Gastrocnemius medialis (tissue), 4 donors: Measurements from ENCODE around the gene FHOD3.

Source experiments
- POLR2A ChIP-seq, 2 donors: fragments of 450-650 bp; IDR thresholded peaks; one replicate each; pipeline ENCODE4 v1.6.1; 2017; ENCODE audit warnings: antibody characterized with exemption in 2 of 2, mild to moderate bottlenecking in 2 of 2, moderate library complexity in 2 of 2
- TF ChIP-seq, protein P1 (sequence below), 5 experiments: fragments of 450-650 bp in 3 of 5; fragments of 200-600 bp in 2 of 5; sonication (generic) in 2 of 5; IDR thresholded peaks in 4 of 5; conservative IDR thresholded peaks in 1 of 5; 1 replicate in 4 of 5; 2 replicates in 1 of 5; pipeline ENCODE4 v1.5.1; 2016 to 2019; ENCODE audit warnings: antibody characterized with exemption in 5 of 5, mild to moderate bottlenecking in 3 of 5, moderate library complexity in 3 of 5

DNA sequence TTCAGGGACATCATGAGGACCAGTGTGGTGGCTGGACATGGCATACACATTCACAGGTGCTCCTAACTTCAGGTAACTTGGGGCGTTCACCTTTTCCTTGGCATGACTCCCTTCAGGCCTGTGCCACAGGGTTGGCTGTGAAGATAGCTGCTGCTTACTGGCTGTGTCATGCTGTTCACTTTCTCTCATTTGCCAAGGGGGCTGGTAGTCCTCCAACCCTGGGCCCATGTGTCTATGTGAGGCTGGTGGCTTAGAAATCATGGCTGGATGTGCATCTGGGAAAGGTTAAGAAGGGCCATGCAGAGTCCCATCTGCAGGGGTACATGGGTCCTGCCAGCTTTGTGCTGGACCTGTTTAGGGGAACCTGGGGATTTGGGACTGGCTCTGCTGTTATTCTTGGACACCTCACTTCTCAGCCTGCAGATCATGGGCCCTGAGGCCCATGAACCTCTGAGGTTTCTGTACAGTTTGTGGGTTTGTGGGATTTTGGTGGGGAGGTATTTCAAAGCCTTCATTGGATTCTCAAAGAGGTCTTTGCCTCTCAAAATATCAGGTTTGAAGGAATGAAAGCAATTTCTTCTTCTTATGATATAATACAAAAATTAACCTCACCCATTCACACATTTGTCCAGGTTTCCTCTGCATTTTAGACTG is 62.9 kb downstream of the FHOD3 start:
- TF ChIP-seq, protein P1, sequence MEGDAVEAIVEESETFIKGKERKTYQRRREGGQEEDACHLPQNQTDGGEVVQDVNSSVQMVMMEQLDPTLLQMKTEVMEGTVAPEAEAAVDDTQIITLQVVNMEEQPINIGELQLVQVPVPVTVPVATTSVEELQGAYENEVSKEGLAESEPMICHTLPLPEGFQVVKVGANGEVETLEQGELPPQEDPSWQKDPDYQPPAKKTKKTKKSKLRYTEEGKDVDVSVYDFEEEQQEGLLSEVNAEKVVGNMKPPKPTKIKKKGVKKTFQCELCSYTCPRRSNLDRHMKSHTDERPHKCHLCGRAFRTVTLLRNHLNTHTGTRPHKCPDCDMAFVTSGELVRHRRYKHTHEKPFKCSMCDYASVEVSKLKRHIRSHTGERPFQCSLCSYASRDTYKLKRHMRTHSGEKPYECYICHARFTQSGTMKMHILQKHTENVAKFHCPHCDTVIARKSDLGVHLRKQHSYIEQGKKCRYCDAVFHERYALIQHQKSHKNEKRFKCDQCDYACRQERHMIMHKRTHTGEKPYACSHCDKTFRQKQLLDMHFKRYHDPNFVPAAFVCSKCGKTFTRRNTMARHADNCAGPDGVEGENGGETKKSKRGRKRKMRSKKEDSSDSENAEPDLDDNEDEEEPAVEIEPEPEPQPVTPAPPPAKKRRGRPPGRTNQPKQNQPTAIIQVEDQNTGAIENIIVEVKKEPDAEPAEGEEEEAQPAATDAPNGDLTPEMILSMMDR (IDR thresholded peaks at IDR 0.05 in 4 of 5, conservative IDR thresholded peaks at IDR 0.05 in 1 of 5), result no peak
- TF ChIP-seq POLR2A (IDR thresholded peaks at IDR 0.05), result no peak
